Heart left ventricle (tissue), 13 donors: ENCODE data around the gene NCOA3.

Experiments
- CTCF ChIP-seq, 12 donors: fragments of 200-600 bp; sonication (generic) in 4 of 12; IDR thresholded peaks; one replicate each; pipeline versions ENCODE4 v1.5.0 to v1.8.0; 2018 to 2022; ENCODE audit warnings: antibody characterized with exemption in 12 of 12, mild to moderate bottlenecking in 5 of 12
- POLR2A ChIP-seq, 2 donors: fragments of 450-650 bp; IDR thresholded peaks; one replicate each; pipeline ENCODE4 v1.6.1; 2017; ENCODE audit warnings: antibody characterized with exemption in 2 of 2, mild to moderate bottlenecking in 2 of 2, moderate library complexity in 2 of 2
- donor health status: ischemic (EF 13 %, LVEDD 7.1; RV severe dilation, severe dysfunction).
- donor health status: DM: no; HTN: yes; CAD: no.
- donor health status: DM: no; HTN: no; CAD: no.
- donor health status: ischemic (EF 25% LVEDD 6.9; RV normal size, moderate dysfunction).
- donor health status: ischemic (EF 25% LVEDD 5.7; RV mildly dilated, moderate dysfunction).
- donor health status: ischemic (EF 35%, LVEDD 5.7; RV mildly dilated, moderate dysfunction).
- donor health status: nonischemic (EF 11% LVEDD 7.7; RV severe dilation, severe dysfunction).
- donor health status: DM: yes; HTN: yes; CAD: no.
- donor health status: PGD.
- donor health status: ischemic (EF 29% LVEDD 5.4; RV normal size, mild dysfunction).
- donor health status: nonischemic (EF 23%, LVEDD 6.1; RV moderate dilation, normal function).

- TF ChIP-seq CTCF (IDR thresholded peaks at IDR 0.05) (no peak), POLR2A (IDR thresholded peaks at IDR 0.05) (no peak)
Measured at GRCh38 chr20:47598911-47599744, 97.4 kb downstream of the NCOA3 start.
